Hepatic stellate cell (primary cell): ENCODE measurements around the gene ITGA2B.
"Not testable (repeated sequence)": the region's sequence is repeated elsewhere in the genome, so short reads cannot be mapped to it uniquely, and the experiment has no call there.

Source experiments
- DNase-seq: peaks from one replicate; pipeline ENCODE4 v3.0.0; 2011; ENCODE audit warnings: low spot score

ITGA2B gene

GRCh38 chr17:44390250-44390870, 911 bp upstream of the ITGA2B start:
- no peak for DNase-seq

GRCh38 chr17:44389723-44390202, 314 bp upstream of the ITGA2B start:
- no peak for DNase-seq

GRCh38 chr17:44387804-44388203, 1.6 kb downstream of the ITGA2B start:
- DNase-seq: no peak

GRCh38 chr17:44386182-44386525, 3.3 kb downstream of the ITGA2B start:
- no peak for DNase-seq

- peak; percentile 70 for DNase-seq
Observed at GRCh38 chr17:44385287-44386181, 3.9 kb downstream of the ITGA2B start.

- DNase-seq: no peak
Observed at GRCh38 chr17:44384823-44385286, 4.6 kb downstream of the ITGA2B start.

- DNase-seq: no peak
Observed at GRCh38 chr17:44384281-44384822, 5.1 kb downstream of the ITGA2B start.

- no peak for DNase-seq
Observed at GRCh38 chr17:44383861-44384260, 5.6 kb downstream of the ITGA2B start.

- DNase-seq: no peak
Observed at GRCh38 chr17:44383363-44383762, 6.1 kb downstream of the ITGA2B start.

GRCh38 chr17:44382917-44383316, 6.5 kb downstream of the ITGA2B start:
- no peak for DNase-seq

- no peak for DNase-seq
Observed at GRCh38 chr17:44381810-44382305, 7.6 kb downstream of the ITGA2B start.

GRCh38 chr17:44380767-44381166, 8.7 kb downstream of the ITGA2B start:
- DNase-seq: no peak

GRCh38 chr17:44379887-44380286, 9.6 kb downstream of the ITGA2B start:
- no peak for DNase-seq

GRCh38 chr17:44378171-44378705, 11.2 kb downstream of the ITGA2B start:
- DNase-seq: no peak

- no peak for DNase-seq
Observed at GRCh38 chr17:44376779-44377178, 12.7 kb downstream of the ITGA2B start.

- DNase-seq: peak; percentile 75
Observed at GRCh38 chr17:44376124-44376523, 13.3 kb downstream of the ITGA2B start.

GRCh38 chr17:44375196-44376017, 14.0 kb downstream of the ITGA2B start:
- no peak for DNase-seq

GRCh38 chr17:44374306-44375195, 14.9 kb downstream of the ITGA2B start:
- DNase-seq: no peak

GRCh38 chr17:44372036-44372435, 17.4 kb downstream of the ITGA2B start:
- DNase-seq: no peak

GRCh38 chr17:44369414-44370023, 19.9 kb downstream of the ITGA2B start:
- not testable (repeated sequence) for DNase-seq
